Keratinocyte (primary cell): ENCODE results near the gene NFATC1. TPM values are rescaled to one million over a fixed set of nuclear protein-coding genes. Genes with fewer than 3 reads are reported as not detected.

ENCODE experiments used
- DNase-seq: peaks from one replicate; pipeline ENCODE4 v3.0.0-alpha.2; 2011; ENCODE audit warnings: low read depth, missing footprints, low spot score
- FAIRE-seq: peaks from 2 replicates; lab custom pipeline; 2011; peaks lifted over from hg19 to GRCh38; lab: Jason Lieb, UNC
- H2AFZ ChIP-seq: 2 replicates; pipeline ENCODE4 v1.6.0; 2012; ENCODE audit warnings: low read length, control low read depth, inconsistent platforms; ENCODE audit not compliant: control insufficient read depth
- H3K27ac ChIP-seq: 2 replicates; pipeline ENCODE4 v1.5.1; 2011; ENCODE audit warnings: low read length; ENCODE audit not compliant: control insufficient read depth, insufficient read depth
- H3K27me3 ChIP-seq: 3 replicates; pipeline ENCODE4 v1.6.0; 2011; ENCODE audit warnings: low read length; ENCODE audit not compliant: control insufficient read depth, insufficient read depth; ENCODE audit errors: extremely low read depth
- H3K36me3 ChIP-seq, 2 experiments: 2 replicates in 1 of 2; 3 replicates in 1 of 2; pipeline ENCODE4 v1.5.1; 2011; ENCODE audit warnings: low read length in 2 of 2, mild to moderate bottlenecking in 1 of 2; ENCODE audit not compliant: control insufficient read depth in 2 of 2, insufficient read depth in 2 of 2; ENCODE audit errors: extremely low read depth in 1 of 2
- H3K4me1 ChIP-seq: 3 replicates; pipeline ENCODE4 v1.5.1; 2011; ENCODE audit warnings: low read length; ENCODE audit not compliant: control insufficient read depth, insufficient read depth; ENCODE audit errors: extremely low read depth
- H3K4me2 ChIP-seq: 3 replicates; pipeline ENCODE4 v1.6.0; 2011; ENCODE audit warnings: low read depth, low read length; ENCODE audit not compliant: control insufficient read depth, insufficient read depth; ENCODE audit errors: extremely low read depth
- H3K4me3 ChIP-seq, 3 experiments: fragments of 200-600 bp in 1 of 3; sonication (generic) in 1 of 3; 2 replicates in 2 of 3; 3 replicates in 1 of 3; pipeline ENCODE4 v1.5.1; 2011 to 2016; ENCODE audit warnings: low read length in 3 of 3, mild to moderate bottlenecking in 3 of 3, control low read depth in 2 of 3, inconsistent platforms in 1 of 3, low read depth in 1 of 3, mixed read lengths in 1 of 3, mixed run types in 1 of 3, moderate library complexity in 1 of 3; ENCODE audit not compliant: control insufficient read depth in 2 of 3, insufficient read depth in 2 of 3; ENCODE audit errors: extremely low read depth in 1 of 3
- H3K79me2 ChIP-seq: 2 replicates; pipeline ENCODE4 v1.6.0; 2012; ENCODE audit warnings: low read length; ENCODE audit not compliant: control insufficient read depth, insufficient read depth
- H3K9ac ChIP-seq: 3 replicates; pipeline ENCODE4 v1.6.0; 2011; ENCODE audit warnings: low read length; ENCODE audit not compliant: control insufficient read depth, insufficient read depth; ENCODE audit errors: extremely low read depth
- H3K9me1 ChIP-seq: 3 replicates; pipeline ENCODE4 v1.6.0; 2011; ENCODE audit warnings: low read length; ENCODE audit not compliant: control insufficient read depth, insufficient read depth; ENCODE audit errors: extremely low read depth
- H3K9me3 ChIP-seq: 2 replicates; pipeline ENCODE4 v1.5.1; 2012; ENCODE audit warnings: low read depth, low read length; ENCODE audit not compliant: control insufficient read depth
- H4K20me1 ChIP-seq: 3 replicates; pipeline ENCODE4 v1.6.0; 2011; ENCODE audit warnings: low read length; ENCODE audit not compliant: control insufficient read depth, insufficient read depth; ENCODE audit errors: extremely low read depth
- EZH2 ChIP-seq: IDR thresholded peaks from one replicate; pipeline ENCODE4 v1.6.1; 2012; ENCODE audit warnings: inconsistent platforms, mild to moderate bottlenecking, low read length, moderate library complexity
- dilution Hi-C: fragments of 300-500 bp; cut with MboI; formaldehyde crosslinking; loops from one replicate; pipeline ENCODE4 v1.7.0; 2020; ENCODE audit warnings: low sequenced_read_pairs; ENCODE audit not compliant: extremely low pct_ligation_motif_present
- polyA plus RNA-seq, 5 experiments: library from polyadenylated mRNA; depleted of rRNA in 3 of 5; stranded (reverse) in 3 of 5; stranded (forward) in 1 of 5; unstranded in 1 of 5; fragments of >200 nt; gene quantifications; 1 replicate in 1 of 5; 2 replicates in 3 of 5; 3 replicates in 1 of 5; pipeline versions ENCODE4 v1.2.1 to v1.2.3, GENCODE V29; 2011 to 2012; ENCODE audit warnings: missing spikeins in 2 of 5, low read depth in 1 of 5, low replicate concordance in 1 of 5
- TF ChIP-seq, protein P1 (sequence below), 3 experiments: IDR thresholded peaks in 1 of 3; conservative IDR thresholded peaks in 1 of 3; optimal IDR thresholded peaks in 1 of 3; 2 replicates in 2 of 3; 3 replicates in 1 of 3; pipeline versions ENCODE3 to v1.5.1; 2011; ENCODE audit warnings: low read length in 3 of 3, mild to moderate bottlenecking in 3 of 3, moderate library complexity in 2 of 3, control low read depth in 1 of 3, inconsistent platforms in 1 of 3; ENCODE audit not compliant: insufficient read depth in 2 of 3; ENCODE audit errors: extremely low read depth in 1 of 3

The NFATC1 gene
- polyA plus RNA-seq, 1 donor (not counting 4 experiments of a cell fraction or from before 2014, with no cell fraction given) = 0.77 TPM

DNA sequence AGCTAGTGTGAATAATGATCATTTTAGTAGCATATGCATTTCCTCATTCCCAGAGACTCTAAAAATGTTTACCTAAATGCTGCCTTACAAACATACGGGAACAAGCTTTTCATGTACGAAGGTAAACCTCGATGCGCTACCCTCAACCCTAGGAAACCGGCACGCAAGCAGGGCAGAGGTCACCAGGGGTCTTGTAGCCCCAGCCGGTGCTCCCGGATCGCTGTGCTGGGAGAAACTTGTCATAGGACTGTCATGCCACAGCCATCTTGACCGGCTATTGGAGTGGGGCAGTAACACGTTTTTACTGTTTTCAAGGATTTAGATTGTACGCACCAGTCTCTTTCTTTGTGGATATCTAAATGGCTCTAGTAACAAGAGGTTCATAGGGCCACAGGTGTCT, 34.8 kb upstream of the NFATC1 start:
- Histone ChIP-seq H3K9me1 (no peaks in the 10 kb centered on the region), H3K4me3 (no peak overlapping the region), H3K27me3 (no peaks in the 10 kb centered on the region), H3K9me3 (no peaks in the 10 kb centered on the region), H3K36me3 (peaks cover 3 to 5% of the 10 kb centered on the region in 2 experiments), H3K4me2 (no peak overlapping the region), H3K9ac (no peak overlapping the region), H2AFZ (no peak overlapping the region), H3K27ac (no peak overlapping the region), H4K20me1 (no peaks in the 10 kb centered on the region), H3K4me1 (no peaks in the 10 kb centered on the region), H3K79me2 (no peaks in the 10 kb centered on the region)
- DNase-seq (no peak), FAIRE-seq (no peak)
- dilution Hi-C loops = no loop called here
- TF ChIP-seq, protein P1, sequence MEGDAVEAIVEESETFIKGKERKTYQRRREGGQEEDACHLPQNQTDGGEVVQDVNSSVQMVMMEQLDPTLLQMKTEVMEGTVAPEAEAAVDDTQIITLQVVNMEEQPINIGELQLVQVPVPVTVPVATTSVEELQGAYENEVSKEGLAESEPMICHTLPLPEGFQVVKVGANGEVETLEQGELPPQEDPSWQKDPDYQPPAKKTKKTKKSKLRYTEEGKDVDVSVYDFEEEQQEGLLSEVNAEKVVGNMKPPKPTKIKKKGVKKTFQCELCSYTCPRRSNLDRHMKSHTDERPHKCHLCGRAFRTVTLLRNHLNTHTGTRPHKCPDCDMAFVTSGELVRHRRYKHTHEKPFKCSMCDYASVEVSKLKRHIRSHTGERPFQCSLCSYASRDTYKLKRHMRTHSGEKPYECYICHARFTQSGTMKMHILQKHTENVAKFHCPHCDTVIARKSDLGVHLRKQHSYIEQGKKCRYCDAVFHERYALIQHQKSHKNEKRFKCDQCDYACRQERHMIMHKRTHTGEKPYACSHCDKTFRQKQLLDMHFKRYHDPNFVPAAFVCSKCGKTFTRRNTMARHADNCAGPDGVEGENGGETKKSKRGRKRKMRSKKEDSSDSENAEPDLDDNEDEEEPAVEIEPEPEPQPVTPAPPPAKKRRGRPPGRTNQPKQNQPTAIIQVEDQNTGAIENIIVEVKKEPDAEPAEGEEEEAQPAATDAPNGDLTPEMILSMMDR (optimal IDR thresholded peaks at IDR 0.05 in 1 of 3, IDR thresholded peaks at IDR 0.05 in 1 of 3, conservative IDR thresholded peaks at IDR 0.05 in 1 of 3; ENCODE audit: extremely low read depth in 1 of 3, insufficient read depth in 2 of 3, low read length in 3 of 3) = no peak
- no peak for TF ChIP-seq EZH2

DNA sequence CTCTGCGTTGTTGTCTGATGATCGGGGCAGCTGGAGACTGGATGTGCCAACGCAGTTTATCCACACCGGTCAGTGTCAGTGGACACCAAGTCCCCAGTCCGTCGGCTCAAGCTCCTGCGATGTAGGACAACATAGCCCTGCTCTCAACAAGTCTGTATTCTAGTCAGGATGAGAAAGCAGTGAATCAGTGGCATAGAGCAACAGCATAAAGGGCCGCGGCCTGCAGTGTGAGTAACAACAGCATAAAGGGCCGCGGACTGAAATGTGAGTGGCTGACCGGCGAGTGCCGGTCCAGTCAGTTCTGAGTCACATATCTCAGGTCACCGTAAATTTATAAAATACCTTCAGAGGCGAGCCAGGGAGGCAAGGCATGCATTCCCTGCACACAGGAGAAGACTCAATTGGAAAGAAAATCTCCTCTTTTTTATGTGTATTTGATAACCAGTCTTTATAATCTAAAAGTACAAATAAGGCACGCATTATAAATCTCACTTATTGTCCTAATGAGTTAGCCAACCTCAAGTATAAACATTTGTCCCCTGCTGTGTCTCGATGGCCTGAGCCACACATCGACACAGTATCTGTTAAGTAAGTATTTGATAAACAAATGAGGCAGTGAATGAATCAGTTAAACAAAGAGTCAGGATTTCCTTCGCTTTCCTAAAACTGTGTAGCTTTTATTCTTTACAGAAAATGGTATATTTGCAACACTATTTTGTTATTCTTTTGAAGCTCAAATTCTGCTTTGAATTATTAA, 33.8 kb upstream of the NFATC1 start:
- FAIRE-seq = no peak
- H3K4me3 ChIP-seq = no peak overlapping the region
- no peak overlapping the region for H3K4me2 ChIP-seq
- no peaks in the 10 kb centered on the region for H3K4me1 ChIP-seq
- DNase-seq = no peak
- H3K9me3 ChIP-seq = no peaks in the 10 kb centered on the region
- H3K9ac ChIP-seq = no peak overlapping the region
- H2AFZ ChIP-seq = no peak overlapping the region
- H3K27ac ChIP-seq = no peak overlapping the region
- peaks cover 3 to 5% of the 10 kb centered on the region in 2 experiments for H3K36me3 ChIP-seq
- no peaks in the 10 kb centered on the region for H3K79me2 ChIP-seq
- dilution Hi-C loops = no loop called here
- TF ChIP-seq EZH2 = no peak
- TF ChIP-seq, protein P1 (optimal IDR thresholded peaks at IDR 0.05 in 1 of 3, IDR thresholded peaks at IDR 0.05 in 1 of 3, conservative IDR thresholded peaks at IDR 0.05 in 1 of 3; ENCODE audit: extremely low read depth in 1 of 3, insufficient read depth in 2 of 3, low read length in 3 of 3) = no peak
- no peaks in the 10 kb centered on the region for H3K9me1 ChIP-seq
- no peaks in the 10 kb centered on the region for H3K27me3 ChIP-seq
- no peaks in the 10 kb centered on the region for H4K20me1 ChIP-seq
